CD4-positive, alpha-beta T cell treated with Interleukin-15 for 1 hour (primary cell): ENCODE results near the gene CAB39L.
"Not testable (repeated sequence)": the region's sequence is repeated elsewhere in the genome, so short reads cannot be mapped to it uniquely, and the experiment has no call there.

Experiments used
- DNase-seq: peaks from one replicate; pipeline ENCODE4 v3.0.0-alpha.2; 2020

Gene CAB39L

DNA sequence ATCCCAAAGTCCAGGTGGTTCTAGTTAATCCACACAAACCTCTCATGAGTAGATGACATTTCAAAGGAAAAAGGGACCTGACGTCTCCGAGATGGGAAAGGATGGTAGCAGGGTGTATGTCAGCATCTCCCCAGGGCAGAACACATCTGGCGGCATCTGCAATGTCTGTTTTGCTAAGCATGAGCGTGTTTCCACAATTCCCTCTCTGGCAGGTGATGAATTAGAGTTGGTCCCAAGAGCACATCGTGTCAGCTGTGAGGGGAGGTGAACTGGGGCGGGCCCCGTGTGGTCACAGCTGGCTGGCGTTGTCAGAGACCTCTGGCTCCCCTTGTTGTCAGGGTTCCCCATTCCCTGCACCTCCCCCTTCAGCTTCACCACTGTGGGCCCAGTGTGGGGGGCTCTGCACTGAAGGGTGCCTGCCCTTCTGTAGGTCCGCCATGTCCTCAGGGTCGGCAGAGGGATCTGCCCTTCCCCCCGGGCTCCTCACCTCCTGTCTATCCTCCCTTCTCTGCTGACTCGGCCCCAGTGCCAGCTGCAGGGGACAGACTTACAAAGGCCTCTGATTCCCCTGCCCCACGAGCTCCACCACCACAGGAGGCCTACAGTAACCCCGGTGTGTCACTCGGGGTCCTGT is 138.0 kb downstream of the CAB39L start:
- DNase-seq: no peak

DNA sequence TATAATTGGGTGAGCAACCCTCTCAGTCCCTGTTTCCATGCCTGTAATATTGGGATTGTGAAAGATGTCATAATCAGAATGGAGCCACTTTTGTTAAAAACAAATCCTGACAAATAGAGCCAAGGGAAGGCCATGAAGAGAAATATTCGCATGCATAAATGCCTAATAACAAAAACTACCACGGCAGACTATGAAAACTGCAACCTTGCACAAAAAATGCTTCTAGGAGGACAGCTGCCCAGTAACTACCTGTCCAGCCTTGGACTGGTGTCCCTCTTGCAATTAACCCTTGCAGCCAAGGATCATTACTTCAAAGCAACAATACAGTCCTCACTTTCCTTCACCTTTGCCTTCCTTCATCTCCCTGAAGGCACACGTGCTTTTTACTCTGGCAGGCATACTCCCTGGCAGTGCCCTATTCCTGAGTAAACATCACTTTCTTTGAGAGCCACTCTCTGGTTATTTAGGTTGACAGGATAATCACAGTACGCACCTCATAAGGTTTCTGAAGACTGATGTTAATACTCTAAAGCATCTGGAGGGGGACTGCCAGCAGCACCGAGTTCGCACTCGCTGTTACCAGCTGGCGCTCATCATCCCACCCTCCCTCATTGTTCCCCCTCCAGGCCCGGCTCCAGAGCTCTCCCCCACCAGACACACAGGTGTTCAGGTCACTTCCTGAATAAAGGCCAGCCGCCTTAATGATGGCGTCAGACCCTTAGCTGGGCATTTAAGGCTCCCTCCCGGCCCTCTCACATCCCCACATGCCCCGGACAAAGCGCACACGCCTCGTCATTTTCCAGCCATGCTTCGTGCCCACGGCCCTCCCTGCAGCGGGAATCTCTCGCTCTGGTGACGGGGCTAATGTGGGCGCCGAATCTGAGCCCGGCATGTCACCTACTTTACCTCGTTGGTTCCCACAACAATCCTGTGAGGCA is 138.8 kb downstream of the CAB39L start:
- DNase-seq: no peak

DNA sequence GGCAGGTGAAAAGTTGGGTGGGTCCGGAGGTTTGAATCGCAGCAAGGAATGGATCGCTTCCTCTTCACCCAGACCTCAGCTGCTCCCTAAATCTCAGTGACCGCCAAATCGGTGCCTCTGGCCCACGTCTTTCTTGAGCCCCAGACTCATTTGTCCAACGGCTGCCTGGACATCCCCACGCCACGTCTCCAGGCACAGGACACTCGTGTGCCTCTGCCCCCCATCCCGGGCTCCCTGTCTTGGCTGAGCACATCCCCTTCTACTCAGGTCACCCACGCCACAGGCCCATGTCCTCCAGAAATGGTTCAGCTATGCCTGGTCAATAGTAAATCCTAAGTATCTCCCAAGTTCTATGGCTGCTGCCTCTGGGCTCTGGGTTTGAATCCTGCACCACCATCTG is 139.5 kb downstream of the CAB39L start:
- DNase-seq: no peak

DNA sequence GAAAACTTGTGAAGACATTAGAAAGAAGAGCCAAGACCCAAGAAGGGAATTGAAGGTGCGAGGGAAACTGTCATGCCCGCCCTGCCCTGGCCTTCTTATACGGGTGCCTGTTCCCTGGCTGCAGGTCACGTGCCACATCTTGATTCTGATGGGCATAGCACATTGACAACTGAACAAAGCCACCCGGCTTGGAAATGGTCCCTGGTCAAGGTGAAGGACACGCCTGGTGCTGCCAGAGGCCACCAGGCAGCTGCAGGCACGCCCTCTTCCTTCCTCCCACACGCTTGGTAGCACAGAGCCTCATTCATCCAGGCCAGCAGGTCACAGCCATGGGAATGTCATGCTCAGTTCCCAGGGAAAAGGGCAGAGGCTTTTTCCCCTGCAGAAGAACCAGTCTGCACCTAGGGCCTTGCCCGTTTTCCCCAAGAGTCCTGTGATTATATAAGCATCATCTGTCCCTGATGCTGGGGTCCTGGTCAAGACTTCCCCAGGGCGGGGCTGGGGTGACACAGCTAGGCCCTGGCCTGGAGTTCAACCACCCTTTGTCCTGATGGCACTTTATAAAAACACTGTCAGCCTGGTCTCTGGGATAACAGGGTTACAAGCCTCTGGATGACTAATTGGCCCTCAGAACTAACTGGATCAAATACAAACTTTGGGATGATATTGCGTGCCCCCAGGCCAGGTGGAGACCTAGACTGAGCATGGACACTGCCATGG is 140.2 kb downstream of the CAB39L start:
- DNase-seq: no peak

DNA sequence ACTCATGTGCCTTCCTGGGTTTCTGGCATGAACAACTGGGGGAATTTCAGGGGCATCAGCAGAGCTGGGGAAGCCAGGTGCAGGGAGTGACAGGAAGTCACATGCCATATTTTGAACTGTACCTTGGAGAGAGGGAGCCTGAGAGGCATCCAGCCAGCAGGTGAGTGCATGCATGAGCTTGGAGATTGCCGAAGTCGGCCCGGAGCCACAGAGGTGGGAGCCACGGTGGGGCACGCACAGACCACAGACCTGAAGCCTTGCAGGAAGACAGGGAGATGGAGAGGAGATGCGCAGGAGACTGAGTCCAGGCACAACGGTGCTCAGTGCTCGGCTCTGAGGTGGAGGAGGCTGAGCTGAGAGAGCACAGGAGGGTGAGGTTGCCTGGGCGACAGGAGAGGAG is 141.0 kb downstream of the CAB39L start:
- no peak for DNase-seq

DNA sequence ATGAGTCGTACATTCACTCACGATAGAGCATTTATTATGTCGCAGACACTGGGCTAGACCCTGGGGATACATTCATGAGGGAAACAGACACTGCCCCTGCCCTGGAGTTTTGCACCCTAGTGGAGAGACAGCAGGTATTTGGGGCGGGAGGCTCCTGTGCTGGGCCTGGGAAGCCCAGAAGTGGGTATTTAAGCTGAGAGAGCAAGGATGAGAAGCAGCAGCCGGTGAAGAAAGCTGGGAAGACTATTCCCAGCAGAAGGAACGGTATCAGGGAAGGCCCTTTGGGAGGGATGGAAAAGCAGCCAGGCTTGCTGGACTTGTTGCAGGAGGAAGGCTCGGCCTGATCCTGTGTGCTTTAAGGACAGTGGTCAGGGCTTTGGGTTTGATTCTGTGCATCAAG is 141.6 kb downstream of the CAB39L start:
- no peak for DNase-seq

DNA sequence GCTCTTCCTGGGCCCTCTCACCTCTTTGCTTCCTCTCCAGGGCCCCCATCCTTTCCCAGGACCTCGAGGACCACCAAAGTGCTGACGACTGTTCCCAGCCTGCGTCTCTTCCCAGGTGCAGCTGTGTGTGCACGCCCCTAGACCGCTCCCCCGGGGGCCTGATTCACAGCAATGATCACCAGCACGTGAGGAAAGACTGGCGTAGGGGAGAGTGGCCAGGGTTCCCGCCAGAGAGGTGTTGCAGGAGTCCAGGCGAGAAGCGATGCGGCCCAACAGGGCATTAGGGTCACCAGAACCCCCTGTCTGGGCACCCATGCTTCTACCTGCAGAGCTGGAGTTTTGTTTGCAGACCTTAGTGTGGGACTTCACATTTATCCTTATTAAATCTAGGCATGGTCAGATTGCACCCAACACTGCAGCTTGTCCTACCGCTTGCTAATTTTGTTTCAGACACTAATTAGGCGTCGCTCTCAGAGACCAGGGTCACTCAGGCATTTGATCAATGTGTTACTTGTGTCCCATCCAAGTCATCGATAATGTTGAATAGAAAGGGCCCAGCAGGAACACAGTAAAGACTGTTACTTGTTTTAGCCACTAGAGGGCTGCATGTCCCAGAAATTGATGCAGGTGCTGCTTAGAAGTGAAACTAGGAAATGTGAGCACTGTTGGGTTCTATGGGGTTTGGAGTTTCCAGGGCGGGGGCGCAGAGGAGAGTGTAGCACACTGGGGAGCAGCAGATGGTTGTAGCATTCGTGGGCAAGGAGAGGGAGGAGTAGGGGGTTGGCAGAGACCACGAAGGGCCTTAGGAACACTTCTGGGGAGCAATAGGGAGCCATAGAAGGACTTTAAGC is 142.9 kb downstream of the CAB39L start:
- DNase-seq: peak; percentile 70

DNA sequence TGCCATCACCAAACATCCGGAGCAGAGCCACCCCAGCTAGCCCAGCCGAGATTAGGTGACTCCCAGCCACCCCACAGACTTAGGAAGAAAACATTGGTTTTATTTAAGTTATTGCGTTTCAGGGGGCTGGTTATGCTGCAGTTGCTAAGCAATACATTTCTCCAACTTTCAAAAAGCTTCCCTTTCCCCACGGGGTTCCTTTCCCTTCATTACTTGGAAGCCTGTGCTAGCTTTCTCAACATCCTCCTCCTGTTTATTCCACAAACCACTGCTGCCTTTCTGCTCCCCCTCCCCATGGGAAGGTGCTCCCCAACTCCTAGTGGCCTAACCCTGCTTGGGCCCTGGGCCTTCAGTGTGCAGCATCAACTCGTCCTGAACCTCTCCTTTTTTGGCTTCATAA is 143.6 kb downstream of the CAB39L start:
- no peak for DNase-seq

DNA sequence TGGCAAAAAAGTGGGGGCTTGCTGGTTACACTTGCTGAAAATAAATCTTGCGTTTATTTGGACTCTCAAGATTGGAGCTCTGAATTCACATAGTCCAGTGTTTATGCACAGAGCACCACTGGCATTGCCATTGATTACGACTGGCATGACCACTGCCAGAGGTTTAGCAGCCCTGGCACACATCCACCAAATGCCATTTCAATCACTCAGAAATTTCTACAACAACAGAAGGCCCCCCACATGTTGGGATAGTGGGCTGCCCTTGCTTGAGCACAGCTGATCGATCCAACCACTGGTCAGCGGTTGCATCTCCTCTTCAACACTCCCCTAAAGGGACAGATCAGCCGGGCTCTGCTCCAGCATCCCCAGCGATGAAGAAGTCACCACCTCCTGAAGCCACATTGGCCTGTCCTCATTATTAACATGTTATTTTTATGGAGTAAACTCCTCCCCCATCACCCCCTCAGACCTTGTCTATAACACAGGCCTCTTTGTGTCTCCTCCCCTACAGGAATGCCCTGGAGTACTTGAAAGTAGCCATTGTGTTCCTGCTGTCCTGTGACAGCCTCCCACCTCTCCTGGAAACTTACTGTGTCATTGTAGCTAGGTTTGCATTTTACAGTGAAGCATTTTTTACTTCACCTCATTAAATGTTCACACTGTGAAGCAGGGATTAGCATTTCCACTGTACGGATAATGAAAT is 144.8 kb downstream of the CAB39L start:
- DNase-seq: no peak

DNA sequence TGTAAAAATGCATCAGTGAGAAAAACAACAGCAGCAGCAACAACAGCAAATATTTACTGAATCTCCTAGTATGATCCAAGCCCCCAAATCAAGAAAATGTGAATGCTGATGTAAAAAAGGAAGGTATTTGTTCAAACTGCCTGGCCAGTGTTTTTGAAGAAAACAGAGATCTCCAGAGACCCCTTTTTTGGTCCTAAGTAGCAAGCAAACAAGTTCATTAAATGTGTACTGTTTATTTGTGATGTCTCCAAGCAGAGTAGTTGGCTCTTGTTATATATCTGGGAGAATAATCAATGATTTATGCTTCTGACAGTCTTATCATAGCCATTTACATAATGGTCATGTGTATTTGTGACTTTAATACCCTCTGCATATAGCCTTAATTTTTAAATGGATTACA is 145.4 kb downstream of the CAB39L start:
- DNase-seq: no peak

DNA sequence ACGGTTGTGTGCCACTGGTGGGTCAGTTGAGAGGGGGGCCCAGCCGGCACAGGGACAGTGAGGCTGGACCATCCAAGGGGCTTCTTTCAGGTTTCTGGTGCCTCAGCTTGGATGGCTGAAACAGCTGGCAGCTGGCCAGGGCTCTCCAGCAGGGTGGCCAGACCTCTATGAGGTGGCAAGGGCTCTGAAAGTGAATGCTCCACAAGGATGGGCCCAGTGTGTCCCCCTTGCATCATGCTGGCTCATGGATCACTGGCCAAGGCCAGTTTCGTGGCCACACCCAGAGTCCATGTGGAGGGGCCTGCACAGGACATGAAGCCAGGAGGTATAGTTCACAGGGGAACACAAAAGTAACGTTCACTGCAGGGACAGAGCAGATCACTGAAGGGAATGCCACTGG is 146.5 kb downstream of the CAB39L start:
- no peak for DNase-seq

DNA sequence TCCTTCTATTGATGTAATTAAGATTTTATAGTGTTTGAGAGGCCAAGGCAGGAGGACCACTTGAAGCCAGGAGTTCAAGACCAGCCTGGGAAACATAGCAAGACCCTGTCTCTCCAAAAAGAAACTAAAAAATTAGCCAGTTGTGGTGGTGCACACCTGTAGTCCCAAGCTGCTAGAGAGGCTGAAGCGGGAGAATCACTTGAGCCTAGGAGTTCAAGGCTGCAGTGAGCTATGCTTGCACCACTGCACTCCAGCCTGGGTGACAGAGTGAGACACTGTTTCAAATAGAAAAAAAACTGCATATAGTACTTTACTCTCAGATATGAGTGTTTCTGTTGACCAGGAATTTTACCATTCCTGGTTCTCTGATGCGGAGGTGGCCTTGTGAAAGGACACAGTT is 147.2 kb downstream of the CAB39L start:
- no peak for DNase-seq

DNA sequence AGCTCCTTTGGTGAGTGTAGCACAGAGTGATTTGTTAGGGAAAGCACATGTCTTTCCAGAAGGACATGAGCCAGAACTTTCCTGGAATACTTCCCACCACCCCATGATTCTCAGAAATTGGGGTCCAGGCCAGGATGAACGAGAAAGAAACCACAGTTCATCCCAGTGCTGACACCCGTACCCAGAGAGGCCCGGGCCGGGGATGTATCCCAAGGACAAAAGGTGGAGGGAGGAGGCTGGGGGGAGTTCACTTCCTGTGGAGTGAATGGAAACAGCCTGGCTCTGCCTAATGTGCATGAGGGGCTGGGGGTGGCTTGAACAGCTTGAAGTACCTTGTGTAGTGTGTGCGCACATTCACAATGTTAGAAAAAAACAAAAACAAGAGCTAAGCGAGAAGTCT is 148.6 kb downstream of the CAB39L start:
- no peak for DNase-seq

DNA sequence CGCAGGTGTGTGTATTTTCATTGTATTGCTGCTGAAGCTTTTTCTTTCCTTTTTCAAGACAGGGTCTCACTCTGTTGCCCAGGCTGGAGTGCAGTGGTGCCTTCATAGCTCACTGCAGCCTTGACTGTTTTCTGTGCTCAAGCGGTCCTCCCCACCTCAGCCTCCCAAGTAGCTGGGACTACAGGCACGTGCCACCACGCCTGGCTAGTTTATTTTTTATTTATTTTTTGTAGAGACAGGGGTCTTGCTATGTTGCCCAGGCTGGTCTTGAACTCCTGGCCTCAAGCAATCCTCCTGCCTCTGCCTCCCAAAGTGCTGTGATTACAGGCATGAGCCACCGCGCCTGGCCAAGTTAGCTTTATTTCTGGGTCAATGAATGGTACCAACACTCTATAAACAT is 149.1 kb downstream of the CAB39L start:
- not testable (repeated sequence) for DNase-seq

DNA sequence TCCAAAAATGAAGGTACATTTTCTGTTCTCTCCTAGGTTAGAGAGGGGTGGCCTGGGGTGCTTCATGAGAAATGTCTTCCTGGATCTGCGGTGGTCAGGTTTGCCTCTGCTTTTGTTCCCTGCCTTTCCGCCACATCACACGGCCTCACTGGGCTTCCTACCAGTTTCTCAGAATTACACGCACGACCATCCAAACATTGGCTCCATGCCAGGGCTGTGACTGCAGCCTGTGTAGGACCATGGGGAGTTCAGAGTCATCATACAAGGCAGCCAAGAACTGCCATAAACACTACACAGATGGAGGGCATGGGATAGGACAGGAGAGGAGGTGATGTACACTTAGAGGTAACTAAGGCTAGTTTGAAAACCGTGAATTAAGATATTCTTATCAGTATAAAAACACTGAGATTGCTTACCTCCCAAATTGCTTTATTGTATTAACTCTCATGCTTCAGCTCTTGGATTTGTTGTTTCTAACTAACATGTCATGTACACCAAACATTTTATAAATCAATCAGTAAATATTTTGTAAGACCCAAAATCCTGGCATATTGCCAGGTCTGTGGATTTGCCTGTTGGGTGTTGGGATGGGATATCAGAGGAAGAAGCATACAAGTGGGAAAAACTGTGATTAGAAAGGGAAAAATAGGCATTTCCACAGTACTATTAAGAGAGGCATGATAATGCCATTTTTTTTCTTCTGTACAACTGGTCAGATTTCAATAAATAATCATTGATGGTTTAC is 150.9 kb downstream of the CAB39L start:
- DNase-seq: no peak

DNA sequence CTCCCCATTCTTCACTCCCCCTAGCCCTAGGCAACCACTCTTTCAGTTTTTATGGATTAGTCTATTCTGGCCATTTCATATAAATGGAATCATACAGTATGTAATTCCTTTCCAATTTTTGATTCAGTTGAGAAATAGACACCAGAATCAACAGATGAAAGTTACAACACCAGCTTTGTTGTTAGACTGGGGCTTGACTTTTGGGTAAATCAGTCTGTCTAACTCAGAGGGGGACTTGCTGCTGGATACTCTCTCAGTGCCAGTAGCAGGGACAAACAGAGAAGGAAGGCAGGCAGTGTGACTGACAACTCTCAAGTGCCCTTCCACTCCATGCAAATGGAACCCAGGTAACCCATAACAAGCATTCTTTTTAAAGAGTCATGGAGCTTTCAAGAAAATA is 155.4 kb downstream of the CAB39L start:
- no peak for DNase-seq

DNA sequence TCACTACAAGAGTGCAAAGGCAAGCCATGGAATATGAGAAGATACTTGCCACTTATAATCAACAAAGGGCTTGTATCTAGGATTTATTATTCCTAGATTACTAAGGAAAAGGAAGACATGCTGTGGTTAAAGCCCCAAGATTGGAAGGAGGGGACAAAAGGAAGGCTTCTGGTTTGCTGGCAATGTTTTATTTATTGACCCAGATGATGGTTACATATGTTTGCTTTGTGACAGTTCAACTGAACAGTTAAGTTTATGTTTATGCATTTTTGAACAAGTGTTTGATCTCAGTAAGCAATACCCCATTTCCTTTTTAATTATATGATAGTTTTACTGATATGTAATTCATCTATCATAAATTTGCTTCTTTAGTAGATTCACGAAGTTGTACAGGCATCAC is 155.9 kb downstream of the CAB39L start:
- no peak for DNase-seq

DNA sequence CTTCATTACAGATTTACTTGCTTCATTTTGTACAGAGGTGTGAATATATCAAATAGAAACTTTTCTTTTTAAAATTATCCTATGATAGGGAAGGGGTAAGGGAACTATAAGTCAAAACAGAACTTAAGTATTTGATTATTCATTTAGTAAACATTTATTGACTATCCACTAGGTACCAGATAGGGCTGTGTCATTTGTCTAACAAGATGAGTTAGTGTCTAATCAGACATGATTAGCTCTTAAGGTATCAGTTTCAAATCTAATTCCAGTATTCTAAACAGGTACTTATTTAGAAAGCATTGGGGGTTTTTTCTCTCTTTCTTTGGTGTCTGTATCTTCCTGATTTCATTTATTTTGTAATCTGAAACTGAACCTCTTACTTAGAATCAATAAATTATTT is 164.0 kb downstream of the CAB39L start:
- no peak for DNase-seq

DNA sequence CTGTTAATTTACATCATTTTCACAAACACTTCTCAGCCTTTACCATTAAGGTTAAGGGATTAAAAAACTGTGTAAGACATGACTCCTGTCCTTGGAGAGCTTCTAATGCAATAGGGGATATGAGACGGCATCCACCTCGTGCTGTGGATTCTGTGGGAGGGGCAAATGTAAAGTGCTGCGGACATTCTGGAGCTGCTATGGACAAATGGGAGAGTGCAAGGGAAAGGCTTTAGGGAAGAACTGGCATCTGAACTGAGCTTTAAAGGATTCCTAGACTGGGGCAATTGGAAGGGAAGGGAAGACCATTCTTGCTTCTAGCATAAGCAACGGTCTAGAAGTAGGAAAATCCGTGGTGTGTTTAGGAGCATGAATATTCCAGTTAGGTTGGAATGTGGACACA is 164.8 kb downstream of the CAB39L start:
- no peak for DNase-seq

DNA sequence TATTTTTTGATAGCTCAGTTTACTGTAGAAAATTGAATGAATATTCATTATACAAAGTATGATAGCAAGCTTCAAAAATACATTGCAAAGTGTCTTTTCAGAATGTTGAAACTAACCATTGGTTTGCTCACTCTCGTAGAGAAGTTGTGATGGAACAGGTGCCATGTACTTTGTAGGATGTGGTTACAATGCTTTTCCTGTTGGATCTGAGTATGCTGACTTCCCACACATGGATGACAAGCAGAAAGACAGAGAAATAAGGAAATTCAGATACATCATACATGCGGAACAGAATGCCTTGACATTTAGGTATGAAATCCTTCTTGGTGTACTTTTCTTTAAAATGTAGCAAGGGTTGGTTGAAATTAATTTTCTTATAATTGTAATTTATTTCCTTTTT is 165.7 kb downstream of the CAB39L start:
- no peak for DNase-seq

DNA sequence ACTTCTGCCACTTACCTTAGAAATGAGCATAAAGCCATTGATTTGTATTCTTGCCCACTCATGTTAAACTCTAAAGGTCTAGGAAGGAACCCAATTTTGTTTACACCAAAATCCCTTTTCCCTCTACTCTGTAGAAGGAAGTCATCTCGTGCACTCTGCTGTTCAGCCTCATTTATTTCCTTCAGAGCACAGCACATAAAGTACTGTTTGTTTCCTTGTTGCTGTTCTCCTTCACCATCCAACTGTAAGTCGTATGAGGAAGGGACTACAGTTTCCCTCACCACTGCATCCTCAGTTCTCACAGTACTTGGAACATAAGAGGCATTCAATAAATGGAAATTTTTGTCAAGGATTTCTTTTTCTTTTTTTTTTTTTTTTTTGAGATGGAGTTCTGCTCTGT is 171.6 kb downstream of the CAB39L start:
- DNase-seq: no peak

DNA sequence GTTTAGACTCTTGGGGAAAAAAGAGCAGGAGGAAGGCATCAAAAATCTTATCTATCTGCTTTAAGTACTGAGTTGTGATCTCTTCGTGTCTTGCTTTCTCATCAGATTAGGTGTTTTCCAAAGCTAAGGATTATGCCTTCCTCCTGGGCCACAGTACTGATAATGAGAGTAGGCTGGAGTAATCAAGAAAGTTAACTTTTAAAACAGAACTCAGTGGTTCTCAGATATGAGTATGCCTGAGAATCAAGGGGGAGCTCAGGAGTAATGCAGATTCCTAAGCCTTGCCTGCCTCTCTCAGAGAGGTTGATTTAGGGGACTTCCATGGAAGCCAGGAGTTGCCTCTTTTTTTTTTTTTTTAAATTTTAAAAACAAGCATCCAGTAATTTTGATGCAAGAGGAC is 172.6 kb downstream of the CAB39L start:
- no peak for DNase-seq
